ENCODE data around the gene ATF6. TPM values are rescaled to one million over a fixed set of nuclear protein-coding genes. Genes with fewer than 3 reads are reported as not detected.

The ATF6 gene
- total RNA-seq, 1 donor from 2014 or later = 31.1 TPM

DNA sequence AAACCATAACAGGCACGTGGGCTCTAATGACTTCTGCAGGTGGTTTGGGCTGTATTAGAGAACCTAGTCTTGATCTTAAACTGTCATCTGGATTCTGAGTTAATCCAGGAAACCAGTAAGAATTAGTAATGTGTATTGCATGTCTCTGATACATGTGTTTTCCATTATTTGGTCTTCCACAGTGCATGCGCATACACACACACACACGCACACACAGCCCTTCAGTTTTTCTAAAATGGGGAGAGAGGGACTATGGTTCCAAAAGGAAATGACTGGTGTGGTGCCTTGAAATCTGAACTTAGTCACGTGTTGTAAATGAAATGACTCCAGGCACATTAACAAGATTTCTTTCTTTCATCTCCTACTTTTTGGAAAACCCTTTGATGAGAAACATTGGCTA, 190.0 kb downstream of the ATF6 start:
- intact Hi-C loops (cut with micrococcal nuclease) = no loop called here

DNA sequence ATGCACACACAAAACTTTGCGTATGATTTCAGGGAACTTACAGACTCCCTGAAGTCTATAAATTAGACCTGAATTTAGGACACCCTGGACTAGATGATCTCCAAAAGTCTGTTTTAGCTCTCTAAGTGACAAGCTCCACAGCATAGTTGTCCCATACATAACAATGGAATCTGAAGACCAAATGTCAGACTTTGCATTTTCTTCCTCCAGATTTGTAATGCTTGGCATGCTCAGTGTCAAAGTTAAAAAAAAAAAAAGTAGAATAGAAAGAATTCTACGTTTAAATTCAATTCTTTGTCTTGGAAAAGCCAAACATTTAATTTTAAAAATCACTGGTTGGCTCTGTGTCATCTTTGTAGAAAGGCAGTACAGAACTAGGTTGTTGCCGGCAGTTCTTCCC, 190.8 kb downstream of the ATF6 start:
- intact Hi-C loops (cut with micrococcal nuclease) = no loop called here

DNA sequence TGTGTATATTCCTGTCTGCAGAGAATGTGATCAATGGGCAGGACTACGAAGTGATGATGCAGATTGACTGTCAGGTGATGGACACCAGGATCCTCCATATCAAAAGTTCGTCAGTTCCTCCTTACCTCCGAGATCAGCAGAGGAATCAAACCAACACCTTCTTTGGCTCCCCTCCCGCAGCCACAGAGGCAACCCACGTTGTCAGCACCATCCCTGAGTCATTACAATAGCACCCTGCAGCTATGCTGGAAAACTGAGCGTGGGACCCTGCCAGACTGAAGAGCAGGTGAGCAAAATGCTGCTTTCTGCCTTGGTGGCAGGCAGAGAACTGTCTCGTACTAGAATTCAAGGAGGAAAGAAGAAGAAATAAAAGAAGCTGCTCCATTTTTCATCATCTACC, 192.3 kb downstream of the ATF6 start:
- intact Hi-C loops (cut with micrococcal nuclease) = no loop called here

GRCh38 chr1:161962091-161962887, 196.2 kb downstream of the ATF6 start:
- intact Hi-C loops (cut with micrococcal nuclease) = loop anchor here (1.0 to 10.0 kb wide), 2 partner anchors 28 to 167 kb away; no protein-coding TSS in a partner anchor

DNA sequence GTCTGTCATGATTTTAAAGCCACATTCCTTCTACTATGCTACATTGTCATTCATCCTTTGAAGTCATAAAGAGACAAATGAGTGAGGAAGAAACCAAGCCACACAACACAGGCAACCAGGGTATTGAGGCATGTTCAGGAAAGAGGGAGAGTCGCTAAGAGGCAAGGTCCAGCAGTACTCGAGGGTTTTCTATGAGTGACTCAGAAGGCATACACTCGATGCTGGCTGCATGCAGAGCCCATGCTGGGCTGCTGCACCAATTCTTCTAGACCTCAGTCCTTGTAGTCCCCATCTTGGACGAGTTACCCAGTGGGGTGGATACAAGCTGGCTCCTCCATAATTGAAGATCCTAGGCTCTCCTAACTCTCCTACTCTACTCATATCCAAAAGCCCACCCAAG, 199.9 kb downstream of the ATF6 start:
- intact Hi-C loops (cut with micrococcal nuclease) = loop anchor here (10.0 kb wide), 1 partner anchor 171 kb away; no protein-coding TSS in a partner anchor

- intact Hi-C loops (cut with micrococcal nuclease) = no loop called here
These were observed 203.9 kb downstream of the ATF6 start for GRCh38 chr1:161970036-161970435.

DNA sequence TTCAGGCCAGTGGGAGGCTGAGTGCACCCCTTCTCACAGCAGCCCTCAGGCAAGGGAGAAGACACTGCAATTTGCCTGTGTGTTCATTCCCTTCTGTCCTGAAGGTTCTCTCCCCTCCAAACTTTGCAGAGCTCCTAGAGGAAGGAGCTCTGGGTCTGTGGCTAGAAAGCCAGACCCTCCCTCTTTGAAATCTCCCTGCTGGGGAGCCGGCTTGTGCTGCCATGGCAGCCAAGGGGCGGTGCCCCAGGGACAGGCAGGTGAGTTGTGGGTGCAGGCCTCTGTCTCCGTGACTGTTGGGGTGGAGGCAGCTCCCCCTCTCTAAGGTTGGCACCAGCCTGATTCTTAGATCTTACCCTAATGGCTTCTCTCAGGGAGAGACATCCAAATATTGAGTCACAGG, 204.5 kb downstream of the ATF6 start:
- intact Hi-C loops (cut with micrococcal nuclease) = no loop called here

DNA sequence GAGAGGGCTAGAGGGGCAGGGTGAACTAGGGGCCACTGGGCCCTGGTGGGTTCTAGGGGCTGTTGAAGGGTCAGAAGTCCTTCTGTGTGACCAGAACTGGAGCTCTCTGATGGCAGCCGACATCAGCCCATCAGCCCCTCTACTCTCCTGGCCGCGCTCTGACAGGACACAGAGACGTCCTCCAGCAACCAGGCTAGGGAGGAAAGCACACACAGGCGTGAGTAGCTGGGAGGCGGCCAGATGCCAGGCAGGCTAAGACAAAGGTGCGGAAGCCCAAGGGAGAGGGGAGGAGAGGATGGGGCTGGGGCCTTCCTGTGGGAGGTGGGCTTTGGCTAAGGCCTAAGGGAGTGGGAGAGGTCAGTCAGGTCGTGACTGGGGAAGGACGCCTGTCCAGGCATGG, 206.7 kb downstream of the ATF6 start:
- intact Hi-C loops (cut with micrococcal nuclease) = no loop called here

DNA sequence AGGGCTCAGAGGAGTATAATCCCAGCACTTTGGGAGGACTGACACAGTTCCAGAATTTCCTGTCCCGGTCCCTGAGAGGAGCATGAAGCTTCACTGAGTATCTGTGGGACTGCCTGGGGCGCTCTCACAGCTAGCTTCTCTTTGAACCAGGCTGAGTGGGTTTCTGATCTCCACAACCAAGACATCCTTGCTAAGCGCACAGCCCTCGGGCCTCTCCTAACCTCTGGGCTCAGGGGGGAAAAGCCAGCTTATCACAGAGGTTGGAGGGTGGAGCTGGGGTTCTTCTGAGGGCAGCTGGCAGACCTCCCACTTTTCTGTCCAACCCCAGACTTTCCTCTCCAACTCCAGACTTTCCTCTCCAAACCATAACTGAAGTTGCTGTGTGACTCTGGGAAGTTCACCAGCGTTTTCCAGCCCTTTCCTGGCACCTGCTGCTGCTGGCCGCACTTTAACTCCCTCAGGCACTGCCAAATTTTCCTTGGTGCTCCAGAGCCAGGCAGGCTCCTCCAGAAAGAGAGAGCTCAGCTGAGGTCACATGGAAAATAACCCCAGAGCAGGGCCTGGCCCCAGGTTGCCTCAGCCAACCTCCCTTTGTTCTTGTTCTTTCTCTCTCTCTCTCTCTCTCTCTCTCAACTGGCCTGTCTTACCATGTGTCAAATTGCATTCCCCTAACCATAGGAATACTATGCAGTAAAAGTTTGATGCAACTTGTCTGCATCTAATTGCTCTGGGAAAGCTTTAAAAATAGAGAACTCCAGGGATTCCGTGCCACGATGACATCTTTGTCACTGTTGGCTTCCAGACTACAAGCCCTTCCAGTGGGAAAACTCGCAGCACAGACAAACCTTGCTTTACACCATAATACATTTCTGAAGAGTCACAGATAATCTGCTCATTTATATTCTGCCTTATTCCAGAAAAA, 208.1 kb downstream of the ATF6 start:
- intact Hi-C loops (cut with micrococcal nuclease) = no loop called here

GRCh38 chr1:161978011-161978790, 212.1 kb downstream of the ATF6 start:
- intact Hi-C loops (cut with micrococcal nuclease) = no loop called here

- intact Hi-C loops (cut with micrococcal nuclease) = no loop called here
These were observed 215.0 kb downstream of the ATF6 start for GRCh38 chr1:161981126-161981525.

DNA sequence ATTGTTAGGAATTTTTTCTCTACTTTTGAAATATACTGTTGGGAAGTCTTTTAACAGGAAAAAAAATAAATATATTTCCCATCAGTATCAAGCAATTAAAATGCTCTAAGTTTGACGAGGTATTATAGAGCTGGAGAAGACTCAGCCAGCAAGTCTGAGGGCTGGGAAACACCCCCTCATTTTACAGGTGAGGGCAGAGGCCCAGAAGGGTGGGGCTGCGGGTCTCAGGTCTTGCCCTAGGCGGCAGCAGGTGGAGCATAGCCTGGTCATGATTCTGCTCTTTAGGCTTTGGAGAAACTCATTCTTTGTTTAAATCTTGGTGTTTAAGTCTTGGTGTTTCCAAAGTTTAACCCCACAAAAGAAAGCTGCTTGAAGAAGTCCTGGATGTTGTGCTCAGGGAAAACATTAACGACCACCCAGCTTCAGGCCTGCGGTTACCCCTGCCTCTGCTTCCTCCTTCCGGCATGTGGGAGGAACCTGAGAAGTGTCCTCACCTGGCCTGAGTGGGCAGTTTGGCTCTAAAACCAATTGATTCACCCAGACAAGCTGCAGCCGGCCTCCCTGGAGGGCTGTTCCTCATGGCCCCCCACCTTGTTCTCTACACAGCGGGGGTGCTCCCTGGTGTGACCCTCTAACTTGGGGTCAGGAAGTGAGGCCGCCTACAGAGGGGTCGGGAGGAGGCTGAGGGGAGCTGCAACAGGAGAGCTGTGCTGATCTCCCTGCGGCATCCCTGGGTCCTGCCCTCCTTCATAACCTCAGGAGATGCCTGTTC, 215.8 kb downstream of the ATF6 start:
- intact Hi-C loops (cut with micrococcal nuclease) = no loop called here

GRCh38 chr1:161982507-161982895, 216.4 kb downstream of the ATF6 start:
- intact Hi-C loops (cut with micrococcal nuclease) = no loop called here

GRCh38 chr1:161982917-161983316, 216.8 kb downstream of the ATF6 start:
- intact Hi-C loops (cut with micrococcal nuclease) = no loop called here

- intact Hi-C loops (cut with micrococcal nuclease) = no loop called here
These were observed 217.6 kb downstream of the ATF6 start for GRCh38 chr1:161983725-161984124.

GRCh38 chr1:161985301-161985822, 219.2 kb downstream of the ATF6 start:
- intact Hi-C loops (cut with micrococcal nuclease) = no loop called here

- intact Hi-C loops (cut with micrococcal nuclease) = no loop called here
These were observed 220.2 kb downstream of the ATF6 start for GRCh38 chr1:161986328-161986727.

GRCh38 chr1:161987303-161987702, 221.2 kb downstream of the ATF6 start:
- intact Hi-C loops (cut with micrococcal nuclease) = no loop called here

DNA sequence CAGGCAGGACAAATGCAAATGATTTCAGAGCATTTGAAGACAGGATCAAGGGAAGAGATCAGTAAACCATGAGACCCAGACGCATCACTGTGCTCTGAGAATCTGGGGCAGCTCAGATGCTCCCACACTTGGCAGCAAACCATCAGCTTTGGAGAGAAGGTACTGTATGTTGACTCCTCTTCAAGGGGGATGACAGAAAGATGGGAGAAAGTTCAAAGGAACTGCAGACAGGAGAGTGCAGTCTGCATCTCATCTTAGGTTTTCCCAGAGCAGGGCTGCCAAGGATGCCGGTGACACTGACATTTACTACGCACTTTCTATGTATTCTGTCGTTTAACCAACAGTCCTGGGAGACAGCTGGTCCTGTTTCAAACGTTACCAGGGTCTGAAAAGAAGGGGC, 221.8 kb downstream of the ATF6 start:
- intact Hi-C loops (cut with micrococcal nuclease) = no loop called here

- intact Hi-C loops (cut with micrococcal nuclease) = no loop called here
These were observed 222.3 kb downstream of the ATF6 start for GRCh38 chr1:161988413-161988812.

Measured in T-helper 2 cell treated with Interferon-gamma antibody and Interleukin-4, amounts not matched to agents 100 ng/mL and 5 ng/mL, for 36 hours (primary cell).